Dermis blood vessel endothelial cell (primary cell): Measurements from ENCODE around the gene RNF31. TPM values are rescaled to one million over a fixed set of nuclear protein-coding genes. Genes with fewer than 3 reads are reported as not detected.
"Not testable (repeated sequence)": the region's sequence is repeated elsewhere in the genome, so short reads cannot be mapped to it uniquely, and the experiment has no call there.

Source experiments
- DNase-seq: peaks from one replicate; pipeline ENCODE4 v3.0.0; 2010
- total RNA-seq: library from RNA; depleted of rRNA; stranded (reverse); fragments of >200 nt; gene quantifications from 2 replicates; pipeline ENCODE4 v1.2.3, GENCODE V29; 2014

The RNF31 gene
- 53.2 and 54.1 TPM in 2 replicates for total RNA-seq

- peak; percentile 98 for DNase-seq
Measured at GRCh38 chr14:24146978-24147760, at the start of gene RNF31. Gene RNF31 (plus strand): TSS chr14:24147498. CDS start chr14:24147699, 201 bp downstream.

GRCh38 chr14:24098229-24098926 is 48.9 kb upstream of the RNF31 start:
- no peak for DNase-seq

GRCh38 chr14:24098927-24099813 is 48.1 kb upstream of the RNF31 start:
- no peak for DNase-seq

- DNase-seq: no peak
Measured at GRCh38 chr14:24100197-24100981, 46.9 kb upstream of the RNF31 start.

- no peak for DNase-seq
Measured at GRCh38 chr14:24100982-24101494, 46.3 kb upstream of the RNF31 start.

- no peak for DNase-seq
Measured at GRCh38 chr14:24102357-24103048, 44.8 kb upstream of the RNF31 start.

GRCh38 chr14:24103451-24103850 is 43.8 kb upstream of the RNF31 start:
- DNase-seq: no peak

GRCh38 chr14:24105609-24106239 is 41.6 kb upstream of the RNF31 start:
- DNase-seq: not testable (repeated sequence)

GRCh38 chr14:24106672-24107271 is 40.5 kb upstream of the RNF31 start:
- no peak for DNase-seq

GRCh38 chr14:24108336-24108874 is 38.9 kb upstream of the RNF31 start:
- DNase-seq: no peak

- DNase-seq: no peak
Measured at GRCh38 chr14:24110060-24110459, 37.2 kb upstream of the RNF31 start.

GRCh38 chr14:24110523-24110922 is 36.8 kb upstream of the RNF31 start:
- no peak for DNase-seq

GRCh38 chr14:24113379-24113800 is 33.9 kb upstream of the RNF31 start:
- no peak for DNase-seq

- peak; percentile 71 for DNase-seq
Measured at GRCh38 chr14:24113801-24114531, 33.3 kb upstream of the RNF31 start.

GRCh38 chr14:24114532-24115421 is 32.5 kb upstream of the RNF31 start, which contains the start of the genes DCAF11 and NRL:
Gene DCAF11 (plus strand): TSS chr14:24114777. CDS start chr14:24115595, 818 bp downstream.
Gene NRL (minus strand): TSS chr14:24114949. CDS start chr14:24082848, 32,101 bp downstream.
- peak; percentile 100 for DNase-seq

GRCh38 chr14:24115422-24116127 is 31.7 kb upstream of the RNF31 start:
- no peak for DNase-seq

- DNase-seq: no peak
Measured at GRCh38 chr14:24116128-24116814, 31.0 kb upstream of the RNF31 start.
